ENCODE results near the gene FGD3.

FGD3 gene

GRCh38 chr9:93036887-93037475 lies 89.7 kb downstream of the FGD3 start:
- CTCF ChIA-PET, result interaction anchor here (0.9 kb wide), 1 partner anchor 72 kb away, joined by 3 read pairs; no protein-coding TSS in a partner anchor
- no peak for TF ChIP-seq CTCF (IDR thresholded peaks at IDR 0.05; ENCODE audit: insufficient read depth, low read length, missing control alignments)
- H3K4me3 ChIP-seq (ENCODE audit: low read depth, low read length), result no peak overlapping the region
- no peak for DNase-seq (ENCODE audit: low read depth, low spot score)
- POLR2A ChIA-PET, result no interaction called here

GRCh38 chr9:93037476-93037971 lies 90.2 kb downstream of the FGD3 start:
- POLR2A ChIA-PET, result no interaction called here
- no peak overlapping the region for H3K4me3 ChIP-seq (ENCODE audit: low read depth, low read length)
- DNase-seq (ENCODE audit: low read depth, low spot score), result no peak
- CTCF ChIA-PET, result interaction anchor here (0.9 kb wide), 1 partner anchor 71 kb away, joined by 3 read pairs; no protein-coding TSS in a partner anchor
- no peak for TF ChIP-seq CTCF (IDR thresholded peaks at IDR 0.05; ENCODE audit: insufficient read depth, low read length, missing control alignments)

- ChIA-PET CTCF (no interaction called here), POLR2A (no interaction called here)
- no peak for TF ChIP-seq CTCF (IDR thresholded peaks at IDR 0.05; ENCODE audit: insufficient read depth, low read length, missing control alignments)
- no peak overlapping the region for H3K4me3 ChIP-seq (ENCODE audit: low read depth, low read length)
- no peak for DNase-seq (ENCODE audit: low read depth, low spot score)
These were observed 91.6 kb downstream of the FGD3 start for GRCh38 chr9:93038918-93039317.

- TF ChIP-seq CTCF (IDR thresholded peaks at IDR 0.05; ENCODE audit: insufficient read depth, low read length, missing control alignments), result no peak
- DNase-seq (ENCODE audit: low read depth, low spot score), result no peak
- CTCF ChIA-PET, result no interaction called here
- no peak overlapping the region for H3K4me3 ChIP-seq (ENCODE audit: low read depth, low read length)
- POLR2A ChIA-PET, result no interaction called here
These were observed 92.1 kb downstream of the FGD3 start for GRCh38 chr9:93039456-93039855.

- H3K4me3 ChIP-seq (ENCODE audit: low read depth, low read length), result no peak overlapping the region
- DNase-seq (ENCODE audit: low read depth, low spot score), result no peak
- POLR2A ChIA-PET, result no interaction called here
- TF ChIP-seq CTCF (IDR thresholded peaks at IDR 0.05; ENCODE audit: insufficient read depth, low read length, missing control alignments), result no peak
- CTCF ChIA-PET, result no interaction called here
These were observed 92.7 kb downstream of the FGD3 start for GRCh38 chr9:93039976-93040375.

- no peak overlapping the region for H3K4me3 ChIP-seq (ENCODE audit: low read depth, low read length)
- CTCF ChIA-PET, result no interaction called here
- no peak for DNase-seq (ENCODE audit: low read depth, low spot score)
- no peak for TF ChIP-seq CTCF (IDR thresholded peaks at IDR 0.05; ENCODE audit: insufficient read depth, low read length, missing control alignments)
- POLR2A ChIA-PET, result no interaction called here
These were observed 93.1 kb downstream of the FGD3 start for GRCh38 chr9:93040409-93040808.
